Measurements from ENCODE around the gene AGPAT4.

DNA sequence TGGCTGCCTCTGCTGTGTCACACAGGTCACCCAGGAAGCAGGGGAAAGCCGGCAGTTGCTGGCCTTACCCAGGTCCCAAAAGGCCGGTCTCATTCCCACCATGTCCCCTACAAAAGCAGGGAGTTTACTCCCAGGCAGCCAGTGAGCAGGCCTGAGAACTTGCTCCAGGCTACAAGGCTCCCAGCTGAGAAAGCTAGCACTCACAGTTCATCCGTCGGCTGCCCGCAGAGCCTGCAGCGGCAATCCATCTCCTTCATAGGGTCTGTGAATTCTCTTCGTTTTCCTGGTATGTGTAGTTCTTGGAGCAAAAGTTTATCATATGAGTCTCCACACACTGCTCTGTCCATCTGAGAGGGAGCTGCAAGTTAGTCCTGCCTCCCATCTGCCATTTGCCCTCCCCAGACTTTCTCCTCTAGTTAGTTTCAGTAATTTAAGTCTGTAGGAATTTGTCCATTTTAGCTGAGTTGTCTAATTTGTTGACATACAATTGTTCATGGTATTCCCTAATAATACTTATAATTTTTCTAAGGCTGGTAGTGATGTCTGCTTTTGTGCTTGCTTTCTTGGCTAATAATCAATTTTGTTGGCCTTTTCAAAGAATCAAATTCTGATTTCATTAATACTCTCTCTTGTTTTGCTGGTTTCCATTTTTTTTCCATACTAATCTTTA lies 146.7 kb downstream of the AGPAT4 start:
- TF ChIP-seq SMARCC2 (IDR thresholded peaks at IDR 0.05): no peak
- TF ChIP-seq, protein P1, sequence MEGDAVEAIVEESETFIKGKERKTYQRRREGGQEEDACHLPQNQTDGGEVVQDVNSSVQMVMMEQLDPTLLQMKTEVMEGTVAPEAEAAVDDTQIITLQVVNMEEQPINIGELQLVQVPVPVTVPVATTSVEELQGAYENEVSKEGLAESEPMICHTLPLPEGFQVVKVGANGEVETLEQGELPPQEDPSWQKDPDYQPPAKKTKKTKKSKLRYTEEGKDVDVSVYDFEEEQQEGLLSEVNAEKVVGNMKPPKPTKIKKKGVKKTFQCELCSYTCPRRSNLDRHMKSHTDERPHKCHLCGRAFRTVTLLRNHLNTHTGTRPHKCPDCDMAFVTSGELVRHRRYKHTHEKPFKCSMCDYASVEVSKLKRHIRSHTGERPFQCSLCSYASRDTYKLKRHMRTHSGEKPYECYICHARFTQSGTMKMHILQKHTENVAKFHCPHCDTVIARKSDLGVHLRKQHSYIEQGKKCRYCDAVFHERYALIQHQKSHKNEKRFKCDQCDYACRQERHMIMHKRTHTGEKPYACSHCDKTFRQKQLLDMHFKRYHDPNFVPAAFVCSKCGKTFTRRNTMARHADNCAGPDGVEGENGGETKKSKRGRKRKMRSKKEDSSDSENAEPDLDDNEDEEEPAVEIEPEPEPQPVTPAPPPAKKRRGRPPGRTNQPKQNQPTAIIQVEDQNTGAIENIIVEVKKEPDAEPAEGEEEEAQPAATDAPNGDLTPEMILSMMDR (CRISPR knock-in tag; IDR thresholded peaks at IDR 0.05): no peak
- TF ChIP-seq, protein P2, sequence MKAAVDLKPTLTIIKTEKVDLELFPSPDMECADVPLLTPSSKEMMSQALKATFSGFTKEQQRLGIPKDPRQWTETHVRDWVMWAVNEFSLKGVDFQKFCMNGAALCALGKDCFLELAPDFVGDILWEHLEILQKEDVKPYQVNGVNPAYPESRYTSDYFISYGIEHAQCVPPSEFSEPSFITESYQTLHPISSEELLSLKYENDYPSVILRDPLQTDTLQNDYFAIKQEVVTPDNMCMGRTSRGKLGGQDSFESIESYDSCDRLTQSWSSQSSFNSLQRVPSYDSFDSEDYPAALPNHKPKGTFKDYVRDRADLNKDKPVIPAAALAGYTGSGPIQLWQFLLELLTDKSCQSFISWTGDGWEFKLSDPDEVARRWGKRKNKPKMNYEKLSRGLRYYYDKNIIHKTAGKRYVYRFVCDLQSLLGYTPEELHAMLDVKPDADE (CRISPR knock-in tag; IDR thresholded peaks at IDR 0.05): no peak
- TF ChIP-seq SETDB1 (CRISPR knock-in tag; IDR thresholded peaks at IDR 0.05; ENCODE audit: borderline replicate concordance): no peak
- no peak for TF ChIP-seq MTA3 (CRISPR knock-in tag; IDR thresholded peaks at IDR 0.05)
- peak; percentile 15 to 26; a peak in 2 of 4 replicates for TF ChIP-seq MAFK (conservative IDR thresholded peaks at IDR 0.05 in 1 of 2, IDR thresholded peaks at IDR 0.05 in 1 of 2; ENCODE audit: low read length in 2 of 2)
- TF ChIP-seq DPF2 (CRISPR knock-in tag; IDR thresholded peaks at IDR 0.05; ENCODE audit: borderline replicate concordance, low read depth): no peak
- no peak for TF ChIP-seq REPIN1 (CRISPR knock-in tag; IDR thresholded peaks at IDR 0.05; ENCODE audit: borderline replicate concordance, low read depth)
- no peak for TF ChIP-seq ARID3A (IDR thresholded peaks at IDR 0.05; ENCODE audit: low read depth, low read length)
- no peak for TF ChIP-seq SOX6 (IDR thresholded peaks at IDR 0.05)
- no peak for TF ChIP-seq SOX6 (CRISPR knock-in tag; IDR thresholded peaks at IDR 0.05)

All from HepG2 (cell line).